ENCODE measurements around the gene IFIT2. TPM values are rescaled to one million over a fixed set of nuclear protein-coding genes. Genes with fewer than 3 reads are reported as not detected.
"Not testable (repeated sequence)": the region's sequence is repeated elsewhere in the genome, so short reads cannot be mapped to it uniquely, and the experiment has no call there.

The IFIT2 gene
- 3.7 TPM for polyA plus RNA-seq
- long read RNA-seq, donor 1, result 0 reads
- long read RNA-seq, donor 2, partial matches to known transcripts, result 0 of 1 reads
- long read RNA-seq, donor 2, other reads (novel, unspliced or antisense), result 0 of 1 reads
- long read RNA-seq, donor 3, result 0 reads
- long read RNA-seq, donor 4, result 0 reads
- long read RNA-seq, donor 5, partial matches to known transcripts, result 0 of 2 reads
- long read RNA-seq, donor 5, other reads (novel, unspliced or antisense), result 0 of 2 reads
- long read RNA-seq, donor 6, partial matches to known transcripts, result 0 of 2 reads
- long read RNA-seq, donor 6, other reads (novel, unspliced or antisense), result 0 of 2 reads
- long read RNA-seq, donor 7, partial matches to known transcripts, result 0 of 2 reads
- long read RNA-seq, donor 7, other reads (novel, unspliced or antisense), result 0 of 2 reads
- long read RNA-seq, donor 8, transcript IFIT2-201 (2 exons, 3,489 nt), result major isoform, 5 of 5 reads
- long read RNA-seq, donor 8, partial matches to known transcripts, result 0 of 5 reads
- long read RNA-seq, donor 8, other reads (novel, unspliced or antisense), result 0 of 5 reads
- long read RNA-seq, donor 9, partial matches to known transcripts, result 0 of 1 reads
- long read RNA-seq, donor 9, other reads (novel, unspliced or antisense), result 0 of 1 reads
- long read RNA-seq, donor 10, transcript IFIT2-201 (2 exons, 3,489 nt), result major isoform, 5 of 5 reads
- long read RNA-seq, donor 10, partial matches to known transcripts, result 0 of 5 reads
- long read RNA-seq, donor 10, other reads (novel, unspliced or antisense), result 0 of 5 reads
- long read RNA-seq, donor 11, partial matches to known transcripts, result 0 of 2 reads
- long read RNA-seq, donor 11, other reads (novel, unspliced or antisense), result 0 of 2 reads

DNA sequence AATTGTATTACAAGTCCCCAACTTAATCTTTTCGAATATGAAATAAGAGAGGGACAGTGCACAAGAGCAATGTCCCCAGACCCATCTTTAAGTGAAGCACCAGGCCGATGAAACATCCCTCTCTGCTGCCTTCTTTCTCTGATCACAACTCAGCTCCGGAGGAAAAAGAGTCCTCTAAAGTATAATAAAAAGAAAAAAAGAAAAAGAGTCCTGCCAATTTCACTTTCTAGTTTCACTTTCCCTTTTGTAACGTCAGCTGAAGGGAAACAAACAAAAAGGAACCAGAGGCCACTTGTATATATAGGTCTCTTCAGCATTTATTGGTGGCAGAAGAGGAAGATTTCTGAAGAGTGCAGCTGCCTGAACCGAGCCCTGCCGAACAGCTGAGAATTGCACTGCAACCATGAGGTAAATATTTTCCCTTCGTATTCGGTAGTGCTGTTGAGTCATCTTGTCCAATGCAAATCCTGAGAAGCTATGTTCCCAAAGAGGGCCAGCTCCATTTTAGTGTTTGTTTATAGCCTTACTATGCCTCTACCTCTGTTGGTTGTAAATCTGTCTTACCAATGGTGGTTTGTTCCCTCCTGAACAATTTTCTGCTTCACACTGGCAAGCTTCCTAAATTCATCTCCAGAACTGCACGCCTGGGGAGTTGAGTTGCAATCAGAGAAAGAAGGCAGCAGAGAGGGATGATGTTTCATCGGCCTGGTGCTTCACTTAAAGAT, at the start of gene IFIT2:
Gene IFIT2, plus strand, starts transcription at position 326 of the 725 bp plus-strand sequence. Its CDS starts 78 bp downstream, at position 404.
- DNase-seq, result peak; percentile 64 to 83
- Histone ChIP-seq H3K36me3 (ENCODE audit: control insufficient read depth, insufficient read depth, low read length) (peaks cover 10% of the 10 kb centered on the region), H3K27me3 (ENCODE audit: control insufficient read depth, insufficient read depth, low read length) (no peaks in the 10 kb centered on the region), H3K9me3 (ENCODE audit: control insufficient read depth, low read depth, low read length) (peaks cover 4% of the 10 kb centered on the region), H3K4me3 (ENCODE audit: low read length) (peak within 1 kb of the TSS; percentile 35), H3K27ac (ENCODE audit: low read length) (peak within 1 kb of the TSS; percentile 73), H3K4me1 (ENCODE audit: control insufficient read depth, insufficient read depth, low read length) (peaks cover 5% of the 10 kb centered on the region)
- WGBS (ENCODE audit: insufficient coverage, low lambda C conversion rate), result 20% methylated on average over 2 of the region's 10 CpGs

GRCh38 chr10:89252225-89252585, 49.6 kb upstream of the IFIT2 start:
- no peaks in the 10 kb centered on the region for H3K27me3 ChIP-seq (ENCODE audit: control insufficient read depth, insufficient read depth, low read length)
- WGBS (ENCODE audit: insufficient coverage, low lambda C conversion rate), result no CpG with 5 or more reads among the region's 2 CpGs
- no peaks in the 10 kb centered on the region for H3K36me3 ChIP-seq (ENCODE audit: control insufficient read depth, insufficient read depth, low read length)
- H3K4me3 ChIP-seq (ENCODE audit: low read length), result peak overlapping the region; percentile 93
- no peaks in the 10 kb centered on the region for H3K4me1 ChIP-seq (ENCODE audit: control insufficient read depth, insufficient read depth, low read length)
- H3K9me3 ChIP-seq (ENCODE audit: control insufficient read depth, low read depth, low read length), result no peaks in the 10 kb centered on the region
- no peak for DNase-seq
- peak overlapping the region; percentile 96 for H3K27ac ChIP-seq (ENCODE audit: low read length)

GRCh38 chr10:89255091-89255579, 46.7 kb upstream of the IFIT2 start:
- no CpG with 5 or more reads among the region's 2 CpGs for WGBS (ENCODE audit: insufficient coverage, low lambda C conversion rate)
- not testable (repeated sequence) for DNase-seq; H3K27ac ChIP-seq (ENCODE audit: low read length); H3K9me3 ChIP-seq (ENCODE audit: control insufficient read depth, low read depth, low read length); H3K4me1 ChIP-seq (ENCODE audit: control insufficient read depth, insufficient read depth, low read length); H3K4me3 ChIP-seq (ENCODE audit: low read length); H3K27me3 ChIP-seq (ENCODE audit: control insufficient read depth, insufficient read depth, low read length); H3K36me3 ChIP-seq (ENCODE audit: control insufficient read depth, insufficient read depth, low read length)

- no peaks in the 10 kb centered on the region for H3K27me3 ChIP-seq (ENCODE audit: control insufficient read depth, insufficient read depth, low read length)
- H3K9me3 ChIP-seq (ENCODE audit: control insufficient read depth, low read depth, low read length), result no peaks in the 10 kb centered on the region
- no peak overlapping the region for H3K4me3 ChIP-seq (ENCODE audit: low read length)
- H3K27ac ChIP-seq (ENCODE audit: low read length), result no peak overlapping the region
- H3K36me3 ChIP-seq (ENCODE audit: control insufficient read depth, insufficient read depth, low read length), result no peaks in the 10 kb centered on the region
- peaks cover 3% of the 10 kb centered on the region for H3K4me1 ChIP-seq (ENCODE audit: control insufficient read depth, insufficient read depth, low read length)
- DNase-seq, result no peak
Observed at GRCh38 chr10:89255793-89256192, 46.1 kb upstream of the IFIT2 start.

DNA sequence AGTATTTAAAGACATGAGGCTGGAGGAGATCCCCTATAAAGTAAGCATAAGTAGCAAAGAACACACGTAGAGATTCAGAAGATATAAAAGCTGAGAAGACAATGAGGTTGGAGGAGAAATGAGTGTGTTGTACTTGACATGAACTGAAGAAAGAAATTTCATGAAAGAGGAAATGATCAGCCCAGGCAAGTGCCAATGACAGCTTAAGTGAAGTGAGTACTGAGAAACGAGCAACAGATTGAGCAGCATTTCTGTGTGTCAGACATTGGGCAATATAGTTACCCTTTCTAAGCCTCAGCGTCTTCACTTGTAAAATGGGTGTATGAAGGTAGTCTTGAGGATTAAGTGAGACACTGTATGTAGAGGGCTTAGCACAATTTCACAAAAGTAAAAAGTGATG, 45.5 kb upstream of the IFIT2 start:
- DNase-seq, result no peak
- H3K36me3 ChIP-seq (ENCODE audit: control insufficient read depth, insufficient read depth, low read length), result no peaks in the 10 kb centered on the region
- WGBS (ENCODE audit: insufficient coverage, low lambda C conversion rate), result 71% methylated on average over 1 of the region's 3 CpGs
- no peaks in the 10 kb centered on the region for H3K9me3 ChIP-seq (ENCODE audit: control insufficient read depth, low read depth, low read length)
- H3K4me3 ChIP-seq (ENCODE audit: low read length), result no peak overlapping the region
- H3K27me3 ChIP-seq (ENCODE audit: control insufficient read depth, insufficient read depth, low read length), result no peaks in the 10 kb centered on the region
- H3K4me1 ChIP-seq (ENCODE audit: control insufficient read depth, insufficient read depth, low read length), result peaks cover 3% of the 10 kb centered on the region
- no peak overlapping the region for H3K27ac ChIP-seq (ENCODE audit: low read length)

DNA sequence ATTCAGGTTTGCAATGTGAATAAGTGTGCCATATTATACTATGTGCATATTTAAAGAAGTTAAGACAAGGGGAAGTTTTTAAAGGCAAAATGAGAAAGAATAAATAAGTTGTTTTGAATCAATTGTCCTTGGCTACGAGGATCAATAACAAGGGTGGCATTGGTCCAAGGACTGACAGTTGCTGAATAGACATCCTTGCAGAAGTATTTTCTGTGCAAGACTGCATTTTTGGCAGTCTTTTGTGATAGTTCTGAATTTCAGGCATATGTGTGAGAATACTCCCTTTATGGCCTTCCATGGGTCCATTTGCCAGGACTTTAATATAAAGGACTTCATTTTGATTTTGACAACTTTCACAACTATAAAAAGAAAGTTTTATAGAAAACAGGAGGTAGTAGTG, 44.9 kb upstream of the IFIT2 start:
- H3K27me3 ChIP-seq (ENCODE audit: control insufficient read depth, insufficient read depth, low read length), result no peaks in the 10 kb centered on the region
- no peak overlapping the region for H3K4me3 ChIP-seq (ENCODE audit: low read length)
- H3K36me3 ChIP-seq (ENCODE audit: control insufficient read depth, insufficient read depth, low read length), result no peaks in the 10 kb centered on the region
- H3K4me1 ChIP-seq (ENCODE audit: control insufficient read depth, insufficient read depth, low read length), result peaks cover 3% of the 10 kb centered on the region
- no peak for DNase-seq
- H3K9me3 ChIP-seq (ENCODE audit: control insufficient read depth, low read depth, low read length), result no peaks in the 10 kb centered on the region
- WGBS (ENCODE audit: insufficient coverage, low lambda C conversion rate), result 100% methylated on average over 1 of the region's 1 CpG
- no peak overlapping the region for H3K27ac ChIP-seq (ENCODE audit: low read length)

DNA sequence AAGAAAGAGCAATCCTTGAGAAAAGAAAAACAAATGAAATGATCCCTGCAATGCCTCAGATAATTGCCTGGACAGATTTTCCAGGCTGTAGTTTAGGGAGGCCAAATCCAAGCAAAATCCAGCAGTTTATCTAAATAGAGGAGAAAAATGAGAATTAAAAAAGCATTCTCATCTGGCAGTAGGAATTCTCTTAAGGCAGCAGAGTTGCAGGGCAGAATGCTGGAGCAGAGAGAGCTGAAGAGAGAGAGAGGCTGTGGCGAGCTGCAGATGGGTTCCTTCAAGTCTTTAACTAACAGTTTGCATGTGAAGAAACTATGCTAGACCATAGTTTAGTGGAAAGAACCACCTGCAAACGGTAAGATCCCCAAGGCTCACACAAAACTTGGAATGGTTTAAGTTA, 44.3 kb upstream of the IFIT2 start:
- no peaks in the 10 kb centered on the region for H3K27me3 ChIP-seq (ENCODE audit: control insufficient read depth, insufficient read depth, low read length)
- 67% methylated on average over 1 of the region's 2 CpGs for WGBS (ENCODE audit: insufficient coverage, low lambda C conversion rate)
- no peak overlapping the region for H3K4me3 ChIP-seq (ENCODE audit: low read length)
- no peak overlapping the region for H3K27ac ChIP-seq (ENCODE audit: low read length)
- H3K36me3 ChIP-seq (ENCODE audit: control insufficient read depth, insufficient read depth, low read length), result no peaks in the 10 kb centered on the region
- no peak for DNase-seq
- H3K4me1 ChIP-seq (ENCODE audit: control insufficient read depth, insufficient read depth, low read length), result peaks cover 6% of the 10 kb centered on the region
- H3K9me3 ChIP-seq (ENCODE audit: control insufficient read depth, low read depth, low read length), result no peaks in the 10 kb centered on the region

DNA sequence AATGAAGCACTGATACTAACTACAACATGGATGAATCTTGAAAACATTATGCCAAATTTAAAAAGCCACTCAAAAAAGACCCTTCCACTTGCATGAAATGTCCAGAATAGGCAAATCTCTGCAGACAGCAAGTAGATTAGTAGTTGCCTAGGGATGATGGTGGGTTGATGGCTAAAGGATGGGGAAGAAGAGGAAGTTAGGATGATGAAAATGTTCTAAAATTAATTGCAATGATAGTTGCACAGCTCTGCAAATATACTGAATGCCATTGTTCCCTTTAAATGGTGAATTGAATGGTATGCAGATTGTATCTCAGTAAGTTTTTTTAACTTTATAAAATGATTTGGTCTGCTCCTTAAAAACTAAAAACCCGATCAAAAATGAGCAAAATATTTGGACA, 43.0 kb upstream of the IFIT2 start:
- H3K27me3 ChIP-seq (ENCODE audit: control insufficient read depth, insufficient read depth, low read length), result no peaks in the 10 kb centered on the region
- H3K4me3 ChIP-seq (ENCODE audit: low read length), result no peak overlapping the region
- DNase-seq, result no peak
- WGBS (ENCODE audit: insufficient coverage, low lambda C conversion rate), result 100% methylated on average over 1 of the region's 1 CpG
- no peaks in the 10 kb centered on the region for H3K9me3 ChIP-seq (ENCODE audit: control insufficient read depth, low read depth, low read length)
- no peaks in the 10 kb centered on the region for H3K36me3 ChIP-seq (ENCODE audit: control insufficient read depth, insufficient read depth, low read length)
- no peak overlapping the region for H3K27ac ChIP-seq (ENCODE audit: low read length)
- peaks cover 6% of the 10 kb centered on the region for H3K4me1 ChIP-seq (ENCODE audit: control insufficient read depth, insufficient read depth, low read length)

DNA sequence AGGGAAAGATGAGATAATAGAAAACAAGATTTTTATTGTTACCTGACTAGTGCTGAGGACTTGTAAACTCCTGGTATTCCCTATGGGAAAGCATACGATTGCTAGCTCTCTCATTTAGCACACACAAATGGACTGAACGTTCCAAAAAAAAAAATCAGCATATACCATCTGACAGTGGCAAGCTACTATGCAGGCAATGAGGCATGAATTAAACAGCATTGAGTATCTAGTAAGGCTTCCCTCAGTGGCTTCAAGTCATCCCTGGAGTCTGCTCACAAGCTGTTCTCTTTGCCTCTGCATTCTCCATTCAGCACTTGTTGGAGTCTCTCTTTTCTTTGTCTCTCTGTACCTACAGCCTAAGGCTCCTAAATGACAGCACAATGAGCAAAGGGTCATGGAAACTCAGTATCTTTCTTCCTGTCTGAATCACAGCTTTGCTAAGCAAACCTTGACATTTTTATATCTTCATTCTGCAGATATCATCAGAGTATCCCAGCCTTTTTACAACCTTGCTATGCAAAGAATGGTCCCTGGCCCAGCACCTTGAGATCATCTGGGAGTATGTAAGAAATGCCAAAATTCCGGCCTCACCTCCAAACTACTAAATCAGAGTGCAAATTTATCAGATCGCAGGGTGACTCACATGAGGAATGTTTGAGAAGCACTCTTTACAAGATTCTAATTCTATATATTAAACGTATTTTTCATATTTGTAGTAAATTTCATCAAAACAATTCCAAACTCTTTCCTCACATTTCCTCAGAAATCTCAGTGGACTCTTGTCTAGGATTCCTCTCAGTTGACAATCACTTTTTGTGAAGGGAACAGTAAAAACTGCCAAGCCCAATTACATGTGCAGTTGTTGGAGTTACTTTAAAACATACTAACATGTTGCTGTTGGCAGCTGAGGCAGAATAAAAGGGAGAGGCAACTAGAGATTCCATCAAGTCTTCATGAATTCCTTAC, 39.5 kb upstream of the IFIT2 start:
- Histone ChIP-seq H3K4me1 (ENCODE audit: control insufficient read depth, insufficient read depth, low read length) (peaks cover 8% of the 10 kb centered on the region), H3K27me3 (ENCODE audit: control insufficient read depth, insufficient read depth, low read length) (no peaks in the 10 kb centered on the region), H3K36me3 (ENCODE audit: control insufficient read depth, insufficient read depth, low read length) (no peaks in the 10 kb centered on the region), H3K27ac (ENCODE audit: low read length) (peak overlapping the region; percentile 22), H3K4me3 (ENCODE audit: low read length) (no peak overlapping the region), H3K9me3 (ENCODE audit: control insufficient read depth, low read depth, low read length) (peaks cover 4% of the 10 kb centered on the region)
- no peak for DNase-seq
- WGBS (ENCODE audit: insufficient coverage, low lambda C conversion rate), result 81% methylated on average over 2 of the region's 5 CpGs
